ENCODE data around the gene TMED1.

Gene TMED1

DNA sequence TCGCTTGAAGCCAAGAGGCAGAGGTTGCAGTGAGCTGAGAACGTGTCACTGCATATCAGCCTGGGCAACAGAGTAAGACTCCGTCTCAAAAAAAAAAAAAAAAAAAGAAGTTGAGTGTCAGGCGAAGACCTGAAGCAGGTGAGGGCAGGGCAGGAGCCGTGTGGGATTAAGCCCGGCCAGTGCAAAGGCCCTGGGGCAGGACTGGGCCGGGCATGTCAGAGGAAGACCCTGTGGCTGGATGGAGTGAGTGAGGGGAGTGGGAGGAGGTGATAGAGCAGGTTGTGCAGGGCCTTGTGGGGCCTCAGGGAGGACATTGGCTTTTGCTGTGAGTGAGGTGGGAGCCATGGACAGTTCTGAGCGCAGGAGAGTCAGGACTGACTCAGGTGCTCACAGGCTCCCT, 47.9 kb downstream of the TMED1 start:
- TF ChIP-seq, protein P1, sequence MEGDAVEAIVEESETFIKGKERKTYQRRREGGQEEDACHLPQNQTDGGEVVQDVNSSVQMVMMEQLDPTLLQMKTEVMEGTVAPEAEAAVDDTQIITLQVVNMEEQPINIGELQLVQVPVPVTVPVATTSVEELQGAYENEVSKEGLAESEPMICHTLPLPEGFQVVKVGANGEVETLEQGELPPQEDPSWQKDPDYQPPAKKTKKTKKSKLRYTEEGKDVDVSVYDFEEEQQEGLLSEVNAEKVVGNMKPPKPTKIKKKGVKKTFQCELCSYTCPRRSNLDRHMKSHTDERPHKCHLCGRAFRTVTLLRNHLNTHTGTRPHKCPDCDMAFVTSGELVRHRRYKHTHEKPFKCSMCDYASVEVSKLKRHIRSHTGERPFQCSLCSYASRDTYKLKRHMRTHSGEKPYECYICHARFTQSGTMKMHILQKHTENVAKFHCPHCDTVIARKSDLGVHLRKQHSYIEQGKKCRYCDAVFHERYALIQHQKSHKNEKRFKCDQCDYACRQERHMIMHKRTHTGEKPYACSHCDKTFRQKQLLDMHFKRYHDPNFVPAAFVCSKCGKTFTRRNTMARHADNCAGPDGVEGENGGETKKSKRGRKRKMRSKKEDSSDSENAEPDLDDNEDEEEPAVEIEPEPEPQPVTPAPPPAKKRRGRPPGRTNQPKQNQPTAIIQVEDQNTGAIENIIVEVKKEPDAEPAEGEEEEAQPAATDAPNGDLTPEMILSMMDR (IDR thresholded peaks at IDR 0.05; ENCODE audit: low read depth, low read length), result no peak
- H3K4me3 ChIP-seq (ENCODE audit: low read depth, low read length), result no peak overlapping the region

GRCh38 chr19:10784257-10784656, 51.8 kb downstream of the TMED1 start:
- TF ChIP-seq, protein P1 (IDR thresholded peaks at IDR 0.05; ENCODE audit: low read depth, low read length), result no peak
- no peak overlapping the region for H3K4me3 ChIP-seq (ENCODE audit: low read depth, low read length)

DNA sequence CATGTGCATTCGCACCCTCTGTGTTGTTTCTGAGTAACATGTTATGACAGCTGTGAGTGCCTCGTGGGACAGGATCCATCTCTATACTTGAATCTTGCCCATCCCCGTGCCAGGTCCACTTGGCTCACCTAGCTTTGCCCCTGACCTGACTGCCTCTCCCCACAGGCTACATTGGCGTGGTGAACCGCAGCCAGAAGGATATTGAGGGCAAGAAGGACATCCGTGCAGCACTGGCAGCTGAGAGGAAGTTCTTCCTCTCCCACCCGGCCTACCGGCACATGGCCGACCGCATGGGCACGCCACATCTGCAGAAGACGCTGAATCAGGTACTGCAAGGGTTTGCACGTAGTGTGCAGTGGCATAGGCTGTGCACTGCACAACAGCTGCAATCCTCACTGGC, 53.2 kb downstream of the TMED1 start:
- TF ChIP-seq, protein P1 (IDR thresholded peaks at IDR 0.05; ENCODE audit: low read depth, low read length), result no peak
- H3K4me3 ChIP-seq (ENCODE audit: low read depth, low read length), result no peak overlapping the region
